Heart left ventricle (tissue), 16 donors: Measurements from ENCODE around the gene PHF20. TPM values are rescaled to one million over a fixed set of nuclear protein-coding genes. Genes with fewer than 3 reads are reported as not detected.
A peak's percentile ranks its signal among the peaks of the same experiment; 100 is the strongest.
"Not testable (repeated sequence)": the region's sequence is repeated elsewhere in the genome, so short reads cannot be mapped to it uniquely, and the experiment has no call there.

Source experiments
- ATAC-seq, 4 donors: fragments of 200-7000 bp; cut with Tn5 transposase; one replicate each; pipeline ENCODE4 v1.9.1; 2020 to 2022; ENCODE audit warnings: moderate library complexity in 4 of 4, mild to moderate bottlenecking in 3 of 4, moderate number of reproducible peaks in 1 of 4
- DNase-seq, 5 donors: peaks; one replicate each; pipeline ENCODE4 v3.0.0-alpha.2; 2020
- H3K27ac ChIP-seq, 12 donors: fragments of 200-600 bp; sonication (generic) in 4 of 12; one replicate each; pipeline versions ENCODE4 v1.5.0 to v1.8.0; 2016 to 2022; ENCODE audit warnings: mild to moderate bottlenecking in 2 of 12
- H3K27me3 ChIP-seq, 9 donors: fragments of 200-600 bp; sonication (generic) in 2 of 9; one replicate each; pipeline versions ENCODE4 v1.5.1 to v1.8.0; 2016 to 2022; ENCODE audit warnings: mild to moderate bottlenecking in 3 of 9
- H3K36me3 ChIP-seq, 9 donors: fragments of 200-600 bp; sonication (generic) in 2 of 9; one replicate each; pipeline versions ENCODE4 v1.5.0 to v1.8.0; 2018 to 2022; ENCODE audit warnings: mild to moderate bottlenecking in 2 of 9
- H3K4me1 ChIP-seq, 12 donors: fragments of 200-600 bp; sonication (generic) in 4 of 12; one replicate each; pipeline versions ENCODE4 v1.5.0 to v1.8.0; 2016 to 2022; ENCODE audit warnings: mild to moderate bottlenecking in 3 of 12
- H3K4me3 ChIP-seq, 12 donors: fragments of 200-600 bp; sonication (generic) in 4 of 12; one replicate each; pipeline versions ENCODE4 v1.5.0 to v1.8.0; 2017 to 2022; ENCODE audit warnings: mild to moderate bottlenecking in 9 of 12, moderate library complexity in 4 of 12
- H3K9me3 ChIP-seq, 12 donors: fragments of 200-600 bp; sonication (generic) in 4 of 12; one replicate each; pipeline versions ENCODE4 v1.5.0 to v1.8.0; 2016 to 2022; ENCODE audit warnings: mild to moderate bottlenecking in 1 of 12
- CTCF ChIP-seq, 12 donors: fragments of 200-600 bp; sonication (generic) in 4 of 12; IDR thresholded peaks; one replicate each; pipeline versions ENCODE4 v1.5.0 to v1.8.0; 2018 to 2022; ENCODE audit warnings: antibody characterized with exemption in 12 of 12, mild to moderate bottlenecking in 5 of 12
- POLR2A ChIP-seq, 2 donors: fragments of 450-650 bp; IDR thresholded peaks; one replicate each; pipeline ENCODE4 v1.6.1; 2017; ENCODE audit warnings: antibody characterized with exemption in 2 of 2, mild to moderate bottlenecking in 2 of 2, moderate library complexity in 2 of 2
- WGBS, 4 donors: extraction: QIAGEN DNeasy Blood & Tissue Kit in 2 of 4; methylation state at CpG; one replicate each; pipeline versions ENCODE4 v1.1.5 to v1.1.7; 2013 to 2018; 5-methylcytosine and 5-hydroxymethylcytosine counted together
- intact Hi-C, 10 donors: fragments of 100-400 bp; cut with DNase I; formaldehyde crosslinking; loops; one replicate each; pipeline versions ENCODE4 v1.11.1 to v1.14.2; 2022
- polyA plus RNA-seq, 2 donors: library from polyadenylated mRNA; stranded (reverse); fragments of 200-250 nt; gene quantifications; one replicate each; pipeline ENCODE4 v1.2.3, GENCODE V29; 2013
- total RNA-seq, 9 donors: library from RNA; depleted of rRNA in 2 of 9; stranded (reverse); fragments of >200 nt in 2 of 9; fragmentation: NEBNext Ultra II Directional in 3 of 9; extraction: Animal tissue kit (Norgen Biotek cat#: 25700) in 3 of 9; gene quantifications; one replicate each; pipeline versions ENCODE4 v1.1.0 to v1.2.4, GENCODE V29; 2016 to 2023
- donor health status: ischemic (EF 13 %, LVEDD 7.1; RV severe dilation, severe dysfunction).
- donor health status: healthy with polysubstance abuse.
- donor health status: DM: no; HTN: yes; CAD: no.
- donor health status: DM: no; HTN: no; CAD: no.
- donor health status: ischemic (EF 25% LVEDD 6.9; RV normal size, moderate dysfunction).
- donor health status: ischemic (EF 25% LVEDD 5.7; RV mildly dilated, moderate dysfunction).
- donor health status: healthy.
- donor health status: DM: yes; HTN: yes; CAD: no.
- donor health status: ischemic (EF 35%, LVEDD 5.7; RV mildly dilated, moderate dysfunction).
- donor health status: nonischemic (EF 11% LVEDD 7.7; RV severe dilation, severe dysfunction).
- donor health status: DM: yes; HTN: yes; CAD: no.
- donor health status: PGD.
- donor health status: ischemic (EF 29% LVEDD 5.4; RV normal size, mild dysfunction).
- donor health status: nonischemic (EF 23%, LVEDD 6.1; RV moderate dilation, normal function).

Gene PHF20
- total and polyA plus RNA-seq, 11 donors: 25.8 to 48.9 (median 36.5) TPM

- intact Hi-C loops: loop anchor here in 1 of 10 donors (5.0 kb wide), 1 partner anchor 102 kb away; no protein-coding TSS in a partner anchor
- H3K4me3 ChIP-seq: no peak overlapping the region
- no peak for DNase-seq
- H3K36me3 ChIP-seq: peaks cover 0 to 41% (median 24%) of the 10 kb centered on the region in 9 donors
- H3K4me1 ChIP-seq: peaks cover 4 to 25% (median 19%) of the 10 kb centered on the region in 12 donors
- no peak for ATAC-seq
- 94 to 96% (median 95%) methylated on average over 7 of the region's 7 CpGs for WGBS, 4 donors
- no peaks in the 10 kb centered on the region for H3K9me3 ChIP-seq
- H3K27ac ChIP-seq: no peak overlapping the region
- H3K27me3 ChIP-seq: no peaks in the 10 kb centered on the region
- TF ChIP-seq POLR2A (IDR thresholded peaks at IDR 0.05) (no peak), CTCF (IDR thresholded peaks at IDR 0.05) (no peak)
These were observed 178.3 kb downstream of the PHF20 start for GRCh38 chr20:35950093-35950492.

DNA sequence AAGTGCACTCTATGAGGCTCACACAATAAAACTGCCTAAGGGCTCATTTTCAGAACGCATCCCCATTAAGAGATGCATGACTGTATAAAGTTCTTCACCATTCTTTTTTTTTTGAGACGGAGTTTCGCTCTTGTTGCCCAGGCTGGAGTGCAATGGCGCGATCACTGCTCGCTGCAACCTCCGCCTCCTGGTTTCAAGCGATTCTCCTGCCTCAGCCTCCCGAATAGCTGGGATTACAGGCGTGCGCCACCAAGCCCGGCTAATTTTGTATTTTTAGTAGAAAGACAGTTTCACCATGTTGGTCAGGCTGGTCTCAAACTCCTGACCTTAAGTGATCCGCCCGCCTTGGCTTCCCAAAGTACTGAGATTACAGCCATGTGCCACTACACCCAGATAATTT is 180.3 kb downstream of the PHF20 start:
- Histone ChIP-seq H3K4me3 (peak overlapping the region in 5 of 12 donors; percentile 69 to 92 (median 77)), H3K27ac (peak overlapping the region in 8 of 12 donors; percentile 95 to 100 (median 96))
- intact Hi-C loops: loop anchor here in 1 of 10 donors (5.0 kb wide), 1 partner anchor 100 kb away; no protein-coding TSS in a partner anchor

DNA sequence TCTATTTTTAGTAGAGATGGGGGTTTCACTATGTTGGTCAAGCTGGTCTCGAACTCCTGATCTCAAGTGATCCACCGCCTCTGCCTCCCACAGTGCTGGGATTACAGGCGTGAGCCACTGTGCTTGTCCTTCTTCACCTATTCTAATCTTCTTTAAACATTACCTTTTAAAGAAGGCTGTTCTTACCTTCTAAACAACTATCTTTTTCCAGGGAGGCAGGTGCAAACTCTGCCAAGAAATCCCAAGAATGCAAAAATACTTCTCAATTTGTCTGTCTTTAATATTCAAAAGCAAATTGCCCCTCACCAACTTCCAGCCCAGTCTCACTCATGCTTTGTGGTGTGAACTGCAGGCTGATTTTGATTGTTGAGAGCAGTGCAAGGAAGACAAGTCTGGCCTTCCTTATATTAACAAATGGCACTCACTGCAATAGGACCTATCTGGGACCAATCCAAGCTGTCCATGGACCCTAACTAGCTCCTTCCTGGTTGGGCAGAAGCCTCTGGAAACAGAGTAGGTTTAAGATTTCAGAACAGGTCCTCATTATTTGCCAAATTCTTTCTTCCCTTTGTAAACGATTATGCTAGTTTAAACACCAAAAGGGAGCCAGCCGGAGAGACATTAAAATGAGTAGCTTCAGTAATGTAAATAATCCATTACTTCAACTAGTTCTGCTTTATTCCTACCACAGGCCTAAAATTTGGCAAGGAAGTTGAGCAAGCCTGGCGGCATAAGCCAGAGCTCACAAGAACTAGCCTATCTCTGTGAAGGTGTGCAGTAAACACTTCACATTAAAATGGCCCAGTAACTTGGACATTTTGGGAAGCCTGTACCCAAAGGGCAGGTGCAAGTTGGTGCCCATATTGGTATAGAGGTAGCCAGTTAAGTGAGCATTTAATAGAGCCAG is 180.9 kb downstream of the PHF20 start:
- no peak for ATAC-seq
- Histone ChIP-seq H3K4me1 (peaks cover 4 to 32% (median 23%) of the 10 kb centered on the region in 12 donors), H3K9me3 (no peaks in the 10 kb centered on the region), H3K27ac (peak overlapping the region; percentile 95 to 100 (median 97)), H3K4me3 (peak overlapping the region; percentile 69 to 96 (median 84)), H3K36me3 (peaks cover 0 to 22% (median 8%) of the 10 kb centered on the region in 9 donors), H3K27me3 (no peaks in the 10 kb centered on the region)
- no peak for DNase-seq
- intact Hi-C loops: loop anchor here in 1 of 10 donors (5.0 kb wide), 1 partner anchor 100 kb away; no protein-coding TSS in a partner anchor
- 50 to 61% (median 56%) methylated on average over 6 of the region's 6 CpGs for WGBS, 4 donors
- TF ChIP-seq POLR2A (IDR thresholded peaks at IDR 0.05) (no peak), CTCF (IDR thresholded peaks at IDR 0.05) (no peak)

More for the DNA sequence above, 180.3 kb downstream of the PHF20 start:
- not testable (repeated sequence) for H3K9me3 ChIP-seq, H3K27me3 ChIP-seq, ATAC-seq, DNase-seq
- WGBS, 4 donors: 88 to 91% (median 89%) methylated on average over 14 of the region's 14 CpGs
- Histone ChIP-seq H3K4me1 (peaks cover 4 to 32% (median 23%) of the 10 kb centered on the region in 12 donors), H3K36me3 (peaks cover 0 to 28% (median 13%) of the 10 kb centered on the region in 9 donors)

DNA sequence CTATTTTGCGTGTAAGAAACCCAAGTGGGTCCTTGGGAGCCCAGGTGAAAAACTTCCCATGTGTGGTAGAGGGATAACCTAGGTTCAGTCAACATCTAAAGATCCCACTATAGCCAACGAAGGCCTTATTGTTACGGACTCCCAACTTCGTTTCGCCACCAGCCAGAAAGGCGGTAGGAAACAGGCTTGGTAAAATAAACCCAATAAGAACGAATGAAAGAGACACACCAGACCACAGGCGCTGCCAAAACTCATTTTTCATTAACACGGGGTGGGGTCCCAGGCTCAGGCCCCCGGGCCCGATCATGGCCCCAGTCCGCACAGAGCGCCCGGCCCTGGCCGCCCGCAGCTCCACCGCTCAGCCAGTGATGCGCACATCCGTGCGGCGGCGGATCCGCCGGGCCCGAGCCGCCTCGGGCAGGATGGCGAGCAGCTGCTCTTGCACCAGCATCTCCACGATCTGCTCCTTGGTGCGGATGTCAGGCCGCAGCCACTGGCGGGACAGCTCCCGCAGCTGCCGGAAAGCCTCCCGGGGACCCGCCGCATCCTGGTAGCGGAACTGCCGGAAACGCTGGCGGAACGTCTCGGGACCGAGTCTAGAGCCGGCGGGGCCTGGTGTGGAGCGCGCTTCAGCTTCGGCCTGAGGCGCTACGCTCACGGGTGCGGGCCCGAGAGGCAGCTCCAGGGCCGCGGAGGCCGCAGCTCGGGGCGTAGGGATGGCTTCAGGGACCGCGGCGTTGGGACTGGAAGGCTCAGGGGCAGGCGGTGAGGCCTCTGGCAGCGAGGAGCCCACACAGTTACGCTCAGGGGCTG is 181.8 kb downstream of the PHF20 start:
- intact Hi-C loops: loop anchor here in 1 of 10 donors (5.0 kb wide), 1 partner anchor 99 kb away; no protein-coding TSS in a partner anchor
- Histone ChIP-seq H3K27ac (peak overlapping the region; percentile 95 to 100 (median 97)), H3K36me3 (peaks cover 0 to 16% (median 1%) of the 10 kb centered on the region in 9 donors), H3K4me1 (peaks cover 4 to 32% (median 21%) of the 10 kb centered on the region in 12 donors), H3K4me3 (peak overlapping the region; percentile 69 to 96 (median 84)), H3K9me3 (no peaks in the 10 kb centered on the region), H3K27me3 (no peaks in the 10 kb centered on the region)
- WGBS, 4 donors: 1 to 5% (median 3%) methylated on average over 20 to 65 of the region's 65 CpGs
- DNase-seq (peak; percentile 41 to 80 (median 51)), ATAC-seq (peak; percentile 16 to 56 (median 44))
- no peak for TF ChIP-seq CTCF (IDR thresholded peaks at IDR 0.05)
- no peak for TF ChIP-seq POLR2A (IDR thresholded peaks at IDR 0.05)
